SK-N-SH (cell line): ENCODE data around the gene MEA1. TPM values are rescaled to one million over a fixed set of nuclear protein-coding genes. Genes with fewer than 3 reads are reported as not detected.

ENCODE experiments used
- CTCF ChIA-PET: fragments of 300-600, 350-600 bp; formaldehyde crosslinking; extraction: SDS; loops from one replicate; lab custom pipeline; 2021; lab: Yijun Ruan, JAX
- POLR2A ChIA-PET: fragments of 350-600 bp; sonication (Branson Sonifier 250); formaldehyde crosslinking; extraction: SDS; loops from one replicate; lab custom pipeline; 2020; ENCODE audit warnings: antibody characterized with exemption, inconsistent platforms; lab: Yijun Ruan, JAX
- DNase-seq: peaks from one replicate; pipeline ENCODE4 v3.0.0; 2012
- H2AFZ ChIP-seq: fragments of 200-600 bp; sonication (generic); 2 replicates; pipeline ENCODE4 v1.8.1; 2016; ENCODE audit warnings: antibody characterized with exemption, mild to moderate bottlenecking, low read depth
- H3F3A ChIP-seq: fragments of 200-600 bp; sonication (generic); replicated peaks from 2 replicates; pipeline ENCODE3; 2016; ENCODE audit warnings: antibody characterized with exemption, mild to moderate bottlenecking; ENCODE audit not compliant: insufficient read depth
- H3K27ac ChIP-seq, 2 experiments: fragments of 200-500 bp in 1 of 2; fragments of 200-600 bp in 1 of 2; sonication (Bioruptor generic) in 1 of 2; sonication (generic), shearing (Covaris generic) in 1 of 2; 2 replicates each; pipeline versions ENCODE4 v1.5.1 to v1.6.1; 2014 to 2016; ENCODE audit warnings: low read depth in 2 of 2, inconsistent platforms in 1 of 2, low read length in 1 of 2, mild to moderate bottlenecking in 1 of 2, mixed read lengths in 1 of 2
- H3K27me3 ChIP-seq: fragments of 200-600 bp; sonication (generic), shearing (Covaris generic); 2 replicates; pipeline ENCODE4 v1.6.1; 2016; ENCODE audit warnings: mixed run types; ENCODE audit not compliant: insufficient read depth
- H3K36me3 ChIP-seq, 2 experiments: fragments of 200-500 bp in 1 of 2; fragments of 200-600 bp in 1 of 2; sonication (Bioruptor generic) in 1 of 2; sonication (generic) in 1 of 2; replicated peaks in 1 of 2; 2 replicates each; pipeline versions ENCODE3 to v1.5.1; 2014 to 2016; ENCODE audit warnings: low read length in 1 of 2, mild to moderate bottlenecking in 1 of 2; ENCODE audit not compliant: insufficient read depth in 2 of 2, control insufficient read depth in 1 of 2
- H3K4me1 ChIP-seq, 2 experiments: fragments of 200-500 bp in 1 of 2; fragments of 200-600 bp in 1 of 2; sonication (Bioruptor generic) in 1 of 2; sonication (generic), shearing (Covaris generic) in 1 of 2; 2 replicates each; pipeline versions ENCODE4 v1.5.1 to v1.6.1; 2014 to 2016; ENCODE audit warnings: low read depth in 1 of 2, low read length in 1 of 2, mixed run types in 1 of 2; ENCODE audit not compliant: insufficient read depth in 2 of 2, control insufficient read depth in 1 of 2
- H3K4me2 ChIP-seq: fragments of 200-600 bp; sonication (generic), shearing (Covaris generic); 2 replicates; pipeline ENCODE4 v1.6.1; 2017; ENCODE audit warnings: mixed run types
- H3K4me3 ChIP-seq, 2 experiments: fragments of 200-500 bp in 1 of 2; fragments of 200-600 bp in 1 of 2; sonication (Bioruptor generic) in 1 of 2; sonication (generic), shearing (Covaris generic) in 1 of 2; 2 replicates each; pipeline versions ENCODE4 v1.5.1 to v1.8.1; 2014 to 2016; ENCODE audit warnings: low read depth in 2 of 2, inconsistent platforms in 1 of 2, low read length in 1 of 2, mild to moderate bottlenecking in 1 of 2, mixed read lengths in 1 of 2, moderate library complexity in 1 of 2
- H3K79me2 ChIP-seq: fragments of 200-600 bp; sonication (generic); 2 replicates; pipeline ENCODE4 v1.8.1; 2017; ENCODE audit warnings: mild to moderate bottlenecking; ENCODE audit not compliant: insufficient read depth
- H3K9ac ChIP-seq: fragments of 200-600 bp; sonication (generic); 2 replicates; pipeline ENCODE4 v1.6.1; 2017; ENCODE audit warnings: mixed run types
- H3K9me2 ChIP-seq: fragments of 200-600 bp; sonication (generic); 2 replicates; pipeline ENCODE4 v1.6.1; 2017; ENCODE audit warnings: mixed run types
- H3K9me3 ChIP-seq: fragments of 200-600 bp; sonication (generic); 2 replicates; pipeline ENCODE4 v1.6.1; 2017; ENCODE audit warnings: mixed run types, mild to moderate bottlenecking, moderate library complexity
- H4K20me1 ChIP-seq: fragments of 200-600 bp; sonication (generic); 2 replicates; pipeline ENCODE4 v1.6.1; 2017; ENCODE audit warnings: mild to moderate bottlenecking, mixed run types; ENCODE audit not compliant: insufficient read depth
- FOXJ3 ChIP-seq: sonication (generic); formaldehyde crosslinking; IDR thresholded peaks from 2 replicates; pipeline ENCODE4 v1.5.1; 2020; ENCODE audit warnings: mild to moderate bottlenecking, missing genetic modification reagents
- MAX ChIP-seq: IDR thresholded peaks from 2 replicates; pipeline ENCODE4 v1.4.0; 2012; ENCODE audit warnings: low read depth
- MEF2A ChIP-seq: IDR thresholded peaks from 2 replicates; pipeline ENCODE4 v1.4.0; 2012; ENCODE audit warnings: low read depth, borderline replicate concordance
- NFIC ChIP-seq: IDR thresholded peaks from 2 replicates; pipeline ENCODE4 v1.4.0; 2012; ENCODE audit warnings: borderline replicate concordance
- RAD21 ChIP-seq: IDR thresholded peaks from 2 replicates; pipeline ENCODE4 v1.6.1; 2012; ENCODE audit warnings: mild to moderate bottlenecking, low read length
- RFX5 ChIP-seq: IDR thresholded peaks from 2 replicates; pipeline ENCODE4 v1.6.1; 2012; ENCODE audit warnings: mild to moderate bottlenecking, improper control_type of control experiment, low read length
- SIN3A ChIP-seq: IDR thresholded peaks from 2 replicates; pipeline ENCODE4 v1.6.1; 2012; ENCODE audit warnings: low read depth, mild to moderate bottlenecking, low read length, moderate library complexity, borderline replicate concordance
- SMC3 ChIP-seq: IDR thresholded peaks from 2 replicates; pipeline ENCODE4 v1.6.1; 2012; ENCODE audit warnings: low read depth, low read length, improper control_type of control experiment
- YY1 ChIP-seq: IDR thresholded peaks from 2 replicates; pipeline ENCODE4 v1.4.0; 2012; ENCODE audit warnings: low read depth, mild to moderate bottlenecking
- WGBS: methylation state at CpG from one replicate; pipeline ENCODE4 v1.1.6; 2017; ENCODE audit warnings: low lambda C conversion rate; 5-methylcytosine and 5-hydroxymethylcytosine counted together
- polyA plus RNA-seq, 3 experiments: library from polyadenylated mRNA; depleted of rRNA; stranded (reverse); fragments of >200 nt; gene quantifications; 2 replicates each; pipeline ENCODE4 v1.2.3, GENCODE V29; 2012
- TF ChIP-seq, protein P1 (sequence below): IDR thresholded peaks from 2 replicates; pipeline ENCODE4 v1.6.1; 2012; ENCODE audit warnings: mild to moderate bottlenecking, low read depth, low read length, moderate library complexity
- TF ChIP-seq, protein P2 (sequence below): fragments of 150-350 bp; IDR thresholded peaks from 2 replicates; pipeline ENCODE4 v1.6.1; 2016; ENCODE audit warnings: mild to moderate bottlenecking, low read depth, low read length
- TF ChIP-seq, protein P3 (sequence below): IDR thresholded peaks from 2 replicates; pipeline ENCODE4; 2012
- TF ChIP-seq, protein P4 (sequence below): fragments of 150-350 bp; IDR thresholded peaks from 2 replicates; pipeline ENCODE4 v1.6.1; 2017; ENCODE audit warnings: antibody characterized with exemption, low read length, low read depth, borderline replicate concordance

MEA1 gene
- polyA plus RNA-seq, 1 of the 3 experiments (the other 2 are of a cell fraction), result 171 TPM

GRCh38 chr6:43053545-43054205 lies 39.9 kb upstream of the MEA1 start, which contains the start of gene CUL7 (continued):
- TF ChIP-seq, protein P1, sequence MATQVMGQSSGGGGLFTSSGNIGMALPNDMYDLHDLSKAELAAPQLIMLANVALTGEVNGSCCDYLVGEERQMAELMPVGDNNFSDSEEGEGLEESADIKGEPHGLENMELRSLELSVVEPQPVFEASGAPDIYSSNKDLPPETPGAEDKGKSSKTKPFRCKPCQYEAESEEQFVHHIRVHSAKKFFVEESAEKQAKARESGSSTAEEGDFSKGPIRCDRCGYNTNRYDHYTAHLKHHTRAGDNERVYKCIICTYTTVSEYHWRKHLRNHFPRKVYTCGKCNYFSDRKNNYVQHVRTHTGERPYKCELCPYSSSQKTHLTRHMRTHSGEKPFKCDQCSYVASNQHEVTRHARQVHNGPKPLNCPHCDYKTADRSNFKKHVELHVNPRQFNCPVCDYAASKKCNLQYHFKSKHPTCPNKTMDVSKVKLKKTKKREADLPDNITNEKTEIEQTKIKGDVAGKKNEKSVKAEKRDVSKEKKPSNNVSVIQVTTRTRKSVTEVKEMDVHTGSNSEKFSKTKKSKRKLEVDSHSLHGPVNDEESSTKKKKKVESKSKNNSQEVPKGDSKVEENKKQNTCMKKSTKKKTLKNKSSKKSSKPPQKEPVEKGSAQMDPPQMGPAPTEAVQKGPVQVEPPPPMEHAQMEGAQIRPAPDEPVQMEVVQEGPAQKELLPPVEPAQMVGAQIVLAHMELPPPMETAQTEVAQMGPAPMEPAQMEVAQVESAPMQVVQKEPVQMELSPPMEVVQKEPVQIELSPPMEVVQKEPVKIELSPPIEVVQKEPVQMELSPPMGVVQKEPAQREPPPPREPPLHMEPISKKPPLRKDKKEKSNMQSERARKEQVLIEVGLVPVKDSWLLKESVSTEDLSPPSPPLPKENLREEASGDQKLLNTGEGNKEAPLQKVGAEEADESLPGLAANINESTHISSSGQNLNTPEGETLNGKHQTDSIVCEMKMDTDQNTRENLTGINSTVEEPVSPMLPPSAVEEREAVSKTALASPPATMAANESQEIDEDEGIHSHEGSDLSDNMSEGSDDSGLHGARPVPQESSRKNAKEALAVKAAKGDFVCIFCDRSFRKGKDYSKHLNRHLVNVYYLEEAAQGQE, result 0 out of 2 replicates have a peak, but pooled peaks have one; percentile 26
- TF ChIP-seq MEF2A (no peak), RAD21 (no peak), SIN3A (peak; percentile 88), NFIC (peak; percentile 36; the same call in 1 of the 2 replicates), FOXJ3 (CRISPR knock-in tag) (no peak), RFX5 (peak; percentile 59; the same call in 1 of the 2 replicates), SMC3 (no peak), YY1 (peak; percentile 47; the same call in 1 of the 2 replicates)
- TF ChIP-seq, protein P2, sequence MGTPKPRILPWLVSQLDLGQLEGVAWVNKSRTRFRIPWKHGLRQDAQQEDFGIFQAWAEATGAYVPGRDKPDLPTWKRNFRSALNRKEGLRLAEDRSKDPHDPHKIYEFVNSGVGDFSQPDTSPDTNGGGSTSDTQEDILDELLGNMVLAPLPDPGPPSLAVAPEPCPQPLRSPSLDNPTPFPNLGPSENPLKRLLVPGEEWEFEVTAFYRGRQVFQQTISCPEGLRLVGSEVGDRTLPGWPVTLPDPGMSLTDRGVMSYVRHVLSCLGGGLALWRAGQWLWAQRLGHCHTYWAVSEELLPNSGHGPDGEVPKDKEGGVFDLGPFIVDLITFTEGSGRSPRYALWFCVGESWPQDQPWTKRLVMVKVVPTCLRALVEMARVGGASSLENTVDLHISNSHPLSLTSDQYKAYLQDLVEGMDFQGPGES, result no peak
- TF ChIP-seq, protein P3, sequence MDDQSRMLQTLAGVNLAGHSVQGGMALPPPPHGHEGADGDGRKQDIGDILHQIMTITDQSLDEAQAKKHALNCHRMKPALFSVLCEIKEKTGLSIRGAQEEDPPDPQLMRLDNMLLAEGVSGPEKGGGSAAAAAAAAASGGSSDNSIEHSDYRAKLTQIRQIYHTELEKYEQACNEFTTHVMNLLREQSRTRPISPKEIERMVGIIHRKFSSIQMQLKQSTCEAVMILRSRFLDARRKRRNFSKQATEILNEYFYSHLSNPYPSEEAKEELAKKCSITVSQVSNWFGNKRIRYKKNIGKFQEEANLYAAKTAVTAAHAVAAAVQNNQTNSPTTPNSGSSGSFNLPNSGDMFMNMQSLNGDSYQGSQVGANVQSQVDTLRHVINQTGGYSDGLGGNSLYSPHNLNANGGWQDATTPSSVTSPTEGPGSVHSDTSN, result peak; percentile 70

DNA sequence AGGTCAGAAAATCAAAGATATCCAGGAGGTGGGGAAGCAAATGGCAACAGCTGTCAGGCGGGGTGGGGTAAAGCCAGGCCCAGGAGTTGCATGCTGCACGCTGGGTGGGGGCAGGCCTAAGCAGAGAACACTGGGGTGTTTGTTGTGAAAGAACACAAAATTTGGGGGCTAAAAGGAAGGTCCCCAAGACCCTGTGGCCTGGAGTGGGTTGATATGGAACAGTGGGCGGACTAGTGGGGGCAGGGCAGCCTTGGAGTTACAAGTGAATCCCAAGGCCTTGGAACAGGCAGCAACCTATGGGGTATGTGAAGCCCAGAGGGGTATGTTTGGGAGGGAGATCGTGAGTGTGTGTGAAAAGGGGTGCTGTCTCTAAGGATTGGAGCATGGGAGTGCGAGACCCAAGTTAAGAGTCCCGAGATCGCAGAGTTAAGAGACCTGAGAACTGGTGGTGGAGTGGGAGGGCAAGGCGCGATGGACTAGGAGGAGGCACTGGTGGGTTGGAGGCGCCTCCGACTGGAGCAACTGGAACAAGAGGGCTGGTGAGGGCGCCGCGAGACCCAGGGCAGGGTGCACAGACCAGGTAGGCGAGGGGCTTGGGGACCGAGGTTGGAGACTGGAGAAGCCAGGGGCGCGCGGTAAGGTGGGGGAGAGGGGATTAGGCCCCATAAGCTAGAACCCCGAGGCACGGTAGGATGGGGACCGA lies 39.2 kb upstream of the MEA1 start:
- peak overlapping the region; percentile 78 to 95 for H3K4me3 ChIP-seq

More for the DNA sequence above, 39.2 kb upstream of the MEA1 start:
- Histone ChIP-seq H3K79me2 (peaks cover 55% of the 10 kb centered on the region), H3K9me2 (no peaks in the 10 kb centered on the region), H3K9me3 (no peaks in the 10 kb centered on the region), H3F3A (peaks cover 11% of the 10 kb centered on the region), H3K27ac (peak overlapping the region; percentile 87 to 88), H3K27me3 (no peaks in the 10 kb centered on the region), H3K4me2 (peak overlapping the region; percentile 99), H4K20me1 (no peaks in the 10 kb centered on the region), H3K36me3 (peaks cover 11 to 41% of the 10 kb centered on the region in 2 experiments), H2AFZ (no peak overlapping the region), H3K9ac (peak overlapping the region; percentile 98), H3K4me1 (peaks cover 11 to 26% of the 10 kb centered on the region in 2 experiments; a peak in 3 of 4 replicates)
- TF ChIP-seq, protein P4, sequence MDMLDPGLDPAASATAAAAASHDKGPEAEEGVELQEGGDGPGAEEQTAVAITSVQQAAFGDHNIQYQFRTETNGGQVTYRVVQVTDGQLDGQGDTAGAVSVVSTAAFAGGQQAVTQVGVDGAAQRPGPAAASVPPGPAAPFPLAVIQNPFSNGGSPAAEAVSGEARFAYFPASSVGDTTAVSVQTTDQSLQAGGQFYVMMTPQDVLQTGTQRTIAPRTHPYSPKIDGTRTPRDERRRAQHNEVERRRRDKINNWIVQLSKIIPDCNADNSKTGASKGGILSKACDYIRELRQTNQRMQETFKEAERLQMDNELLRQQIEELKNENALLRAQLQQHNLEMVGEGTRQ, result no peak
- no peak for TF ChIP-seq MAX
- CTCF ChIA-PET, result interaction anchor here (1.0 to 2.3 kb wide), 4 partner anchors 36 to 91 kb away, joined by 4 to 7 read pairs (median 5); no protein-coding TSS in a partner anchor
- POLR2A ChIA-PET, result interaction anchor here (0.6 to 2.5 kb wide), 8 partner anchors 13 to 411 kb away, joined by 3 to 8 read pairs (median 4); partner anchors contain the start of genes PTK7 and RRP36
- WGBS, result 32% methylated on average over 22 of the region's 22 CpGs
- no peak for DNase-seq
